Neuronal stem cell (in vitro differentiated cells): ENCODE results near the gene NUDT3.

Experiments used
- DNase-seq: peaks from one replicate; pipeline ENCODE4 v3.0.0-alpha.2; 2013; ENCODE audit warnings: low spot score
- H2AFZ ChIP-seq: one replicate; pipeline ENCODE4 v1.6.1; 2013; ENCODE audit warnings: mild to moderate bottlenecking, low read length, inconsistent platforms
- H2AK5ac ChIP-seq: 2 replicates; pipeline ENCODE4 v1.6.1; 2013; ENCODE audit warnings: low read depth, mild to moderate bottlenecking, inconsistent platforms, low read length, moderate library complexity, mixed read lengths
- H2BK120ac ChIP-seq: 2 replicates; pipeline ENCODE4 v1.6.1; 2013; ENCODE audit warnings: low read depth, mild to moderate bottlenecking, inconsistent platforms, low read length, moderate library complexity, mixed read lengths
- H2BK12ac ChIP-seq: one replicate; pipeline ENCODE4 v1.6.1; 2013; ENCODE audit warnings: low read length, inconsistent platforms
- H2BK15ac ChIP-seq: 2 replicates; pipeline ENCODE4 v1.6.1; 2013; ENCODE audit warnings: mild to moderate bottlenecking, low read length, inconsistent platforms, mixed read lengths
- H2BK5ac ChIP-seq: one replicate; pipeline ENCODE4 v1.6.1; 2013; ENCODE audit warnings: inconsistent platforms, mild to moderate bottlenecking, low read length, moderate library complexity
- H3K14ac ChIP-seq: one replicate; pipeline ENCODE4 v1.6.1; 2013; ENCODE audit warnings: low read length, inconsistent platforms
- H3K18ac ChIP-seq: 2 replicates; pipeline ENCODE4 v1.6.1; 2013; ENCODE audit warnings: low read length, inconsistent platforms
- H3K23ac ChIP-seq: 2 replicates; pipeline ENCODE4 v1.6.1; 2013; ENCODE audit warnings: low read depth, mild to moderate bottlenecking, mixed read lengths, low read length, inconsistent platforms; ENCODE audit not compliant: poor library complexity
- H3K27ac ChIP-seq: replicated peaks from 3 replicates; pipeline ENCODE4 v1.5.1; 2013; ENCODE audit warnings: low read length, inconsistent platforms
- H3K27me3 ChIP-seq, 3 experiments: 2 replicates each; pipeline ENCODE4 v1.6.1; 2013; ENCODE audit warnings: low read length in 3 of 3, mild to moderate bottlenecking in 2 of 3, inconsistent platforms in 1 of 3, low read depth in 1 of 3, mixed read lengths in 1 of 3, moderate library complexity in 1 of 3; ENCODE audit not compliant: control insufficient read depth in 3 of 3, insufficient read depth in 3 of 3
- H3K36me3 ChIP-seq, 2 donors: replicated peaks in 1 of 2; 2 replicates each; pipeline ENCODE4 v1.6.1; 2013; ENCODE audit warnings: low read length in 2 of 2; ENCODE audit not compliant: control insufficient read depth in 2 of 2, insufficient read depth in 2 of 2
- H3K4ac ChIP-seq: 2 replicates; pipeline ENCODE4 v1.6.1; 2013; ENCODE audit warnings: inconsistent platforms, mild to moderate bottlenecking, low read length, moderate library complexity
- H3K4me1 ChIP-seq, 2 donors: 1 replicate in 1 of 2; 2 replicates in 1 of 2; pipeline ENCODE4 v1.6.1; 2013; ENCODE audit warnings: low read length in 2 of 2, low read depth in 1 of 2; ENCODE audit not compliant: control insufficient read depth in 2 of 2, insufficient read depth in 1 of 2
- H3K4me2 ChIP-seq: one replicate; pipeline ENCODE4 v1.6.1; 2013; ENCODE audit warnings: mild to moderate bottlenecking, low read length, inconsistent platforms; ENCODE audit not compliant: insufficient read depth, poor library complexity, severe bottlenecking
- H3K4me3 ChIP-seq, 2 donors: 2 replicates each; pipeline ENCODE4 v1.5.1; 2013; ENCODE audit warnings: low read length in 2 of 2, mild to moderate bottlenecking in 2 of 2, inconsistent platforms in 1 of 2, moderate library complexity in 1 of 2
- H3K79me1 ChIP-seq: one replicate; pipeline ENCODE4 v1.6.1; 2013; ENCODE audit warnings: low read depth, mild to moderate bottlenecking, inconsistent platforms, low read length, moderate library complexity
- H3K9ac ChIP-seq: one replicate; pipeline ENCODE4 v1.6.1; 2013; ENCODE audit warnings: mild to moderate bottlenecking, low read depth, low read length, inconsistent platforms; ENCODE audit not compliant: poor library complexity
- H3K9me3 ChIP-seq, 2 donors: replicated peaks in 1 of 2; 2 replicates each; pipeline versions ENCODE3 to v1.6.1; 2013; ENCODE audit warnings: low read length in 2 of 2, mild to moderate bottlenecking in 2 of 2, inconsistent platforms in 1 of 2, low read depth in 1 of 2, mixed read lengths in 1 of 2, moderate library complexity in 1 of 2; ENCODE audit not compliant: control insufficient read depth in 2 of 2, insufficient read depth in 1 of 2
- H4K8ac ChIP-seq: one replicate; pipeline ENCODE4 v1.6.1; 2013; ENCODE audit warnings: low read depth, mild to moderate bottlenecking, inconsistent platforms, low read length, moderate library complexity
- H4K91ac ChIP-seq: one replicate; pipeline ENCODE4 v1.6.1; 2013; ENCODE audit warnings: low read length, low read depth, mild to moderate bottlenecking, inconsistent platforms; ENCODE audit not compliant: poor library complexity
- WGBS, 2 donors: extraction: QIAGEN DNeasy Blood & Tissue Kit; methylation state at CpG; one replicate each; pipeline ENCODE4 v1.1.7; 2013; ENCODE audit warnings: missing lambda C conversion rate in 2 of 2, mixed read lengths in 1 of 2; ENCODE audit not compliant: insufficient read length in 2 of 2, insufficient replicate concordance in 1 of 2; ENCODE audit errors: extremely low coverage in 2 of 2; 5-methylcytosine and 5-hydroxymethylcytosine counted together

NUDT3 gene

DNA sequence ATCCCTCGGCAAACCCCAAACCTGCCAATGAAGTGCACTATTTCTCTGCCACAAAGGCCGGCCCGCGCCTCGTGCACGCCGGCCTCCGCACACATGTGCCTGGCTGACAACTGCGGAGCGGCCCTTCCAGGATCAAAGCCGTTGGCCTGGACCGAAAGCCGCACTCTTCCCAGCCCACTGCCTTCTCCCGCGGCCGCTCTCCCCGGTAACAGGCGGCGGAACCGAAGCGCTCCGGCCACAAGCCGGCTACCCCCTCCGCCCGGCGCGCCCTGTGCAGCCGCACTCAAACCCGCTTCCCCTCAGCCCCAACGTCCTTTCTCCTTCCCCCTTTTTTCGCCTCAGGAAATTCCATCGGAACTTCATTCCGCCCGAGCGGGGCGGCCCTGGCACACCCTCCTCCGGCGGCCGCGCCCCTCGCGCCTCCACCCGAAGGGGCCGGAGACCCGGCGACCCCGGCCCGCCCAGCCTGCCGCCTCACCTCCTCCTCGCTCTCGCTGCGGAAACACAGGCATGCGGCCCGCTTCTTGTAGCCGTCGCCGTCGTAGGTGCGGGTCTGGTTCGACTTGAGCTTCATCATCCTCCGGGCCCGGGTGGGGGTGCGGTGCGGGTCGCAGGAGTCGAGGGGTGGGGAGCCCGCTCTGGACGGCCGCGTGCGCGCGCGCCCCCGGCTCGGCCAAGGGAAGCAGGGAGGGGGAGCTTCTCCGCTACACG is 528 bp downstream of the NUDT3 start:
- H3K23ac ChIP-seq = peak overlapping the region; percentile 98
- peak overlapping the region; percentile 98 for H3K18ac ChIP-seq
- peak overlapping the region; percentile 69 for H2BK120ac ChIP-seq
- DNase-seq = peak; percentile 62
- H3K9me3 ChIP-seq = peaks cover 0 to 6% of the 10 kb centered on the region in 2 donors
- H2BK5ac ChIP-seq = peak overlapping the region; percentile 72
- peak overlapping the region; percentile 96 for H2AFZ ChIP-seq
- peaks cover 0 to under 1% of the 10 kb centered on the region in 2 donors for H3K36me3 ChIP-seq
- no peaks in the 10 kb centered on the region for H3K27me3 ChIP-seq
- H3K9ac ChIP-seq = peak overlapping the region; percentile 98
- peak overlapping the region; percentile 84 for H3K27ac ChIP-seq
- no peak overlapping the region for H4K8ac ChIP-seq
- no CpG with 5 or more reads among the region's 78 CpGs for WGBS, 2 donors
- H2BK12ac ChIP-seq = peak overlapping the region; percentile 32
- peaks cover 2% of the 10 kb centered on the region for H3K79me1 ChIP-seq
- peaks cover 0 to 5% of the 10 kb centered on the region in 2 donors for H3K4me1 ChIP-seq
- peak overlapping the region; percentile 78 for H2AK5ac ChIP-seq
- peak overlapping the region; percentile 80 to 99 for H3K4me3 ChIP-seq
- peak overlapping the region; percentile 87 for H3K4me2 ChIP-seq
- H2BK15ac ChIP-seq = peak overlapping the region; percentile 88
- peak overlapping the region; percentile 100 for H3K14ac ChIP-seq
- H4K91ac ChIP-seq = no peak overlapping the region
- peak overlapping the region; percentile 66 for H3K4ac ChIP-seq

GRCh38 chr6:34391473-34391785 is 1.0 kb downstream of the NUDT3 start:
- Histone ChIP-seq H3K79me1 (peaks cover 2% of the 10 kb centered on the region), H3K36me3 (peaks cover 0 to 2% of the 10 kb centered on the region in 2 donors), H2BK15ac (no peak overlapping the region), H4K8ac (no peak overlapping the region), H3K4me2 (peak overlapping the region; percentile 87), H3K9me3 (peaks cover 0 to 4% of the 10 kb centered on the region in 2 donors), H2BK12ac (no peak overlapping the region), H3K9ac (no peak overlapping the region), H3K27ac (no peak overlapping the region), H3K23ac (peak overlapping the region; percentile 98), H2BK5ac (peak overlapping the region; percentile 72), H3K4me3 (peak overlapping the region; percentile 80 to 99), H3K18ac (no peak overlapping the region), H2AFZ (peak overlapping the region; percentile 96), H2BK120ac (no peak overlapping the region), H3K4me1 (peaks cover 0 to 8% of the 10 kb centered on the region in 2 donors), H3K14ac (no peak overlapping the region), H3K27me3 (no peaks in the 10 kb centered on the region), H4K91ac (no peak overlapping the region), H3K4ac (no peak overlapping the region), H2AK5ac (peak overlapping the region; percentile 78)
- no CpG with 5 or more reads among the region's 5 CpGs for WGBS, 2 donors
- no peak for DNase-seq

GRCh38 chr6:34390531-34391472 is 1.7 kb downstream of the NUDT3 start:
- Histone ChIP-seq H4K8ac (no peak overlapping the region), H3K4ac (no peak overlapping the region), H2AFZ (peak overlapping the region; percentile 96), H2BK12ac (no peak overlapping the region), H2BK15ac (no peak overlapping the region), H3K23ac (no peak overlapping the region), H4K91ac (no peak overlapping the region), H3K4me1 (peaks cover 0 to 8% of the 10 kb centered on the region in 2 donors), H3K4me3 (peak overlapping the region; percentile 74 to 80), H3K27me3 (no peaks in the 10 kb centered on the region), H2BK5ac (no peak overlapping the region), H3K36me3 (peaks cover 0 to 2% of the 10 kb centered on the region in 2 donors), H3K27ac (no peak overlapping the region), H3K9ac (no peak overlapping the region), H2AK5ac (no peak overlapping the region), H2BK120ac (no peak overlapping the region), H3K9me3 (no peaks in the 10 kb centered on the region), H3K79me1 (peaks cover 2% of the 10 kb centered on the region), H3K18ac (no peak overlapping the region), H3K4me2 (peak overlapping the region; percentile 30), H3K14ac (no peak overlapping the region)
- WGBS, 2 donors = no CpG with 5 or more reads among the region's 14 CpGs
- DNase-seq = no peak

- WGBS, 2 donors = no CpG with 5 or more reads among the region's 3 CpGs
- no peak overlapping the region for H2BK15ac ChIP-seq
These were observed 3.4 kb downstream of the NUDT3 start for GRCh38 chr6:34389034-34389433.

More at GRCh38 chr6:34389034-34389433, 3.4 kb downstream of the NUDT3 start:
- no peak overlapping the region for H4K91ac ChIP-seq
- H3K79me1 ChIP-seq = peaks cover 2% of the 10 kb centered on the region
- H3K14ac ChIP-seq = no peak overlapping the region
- no peak overlapping the region for H3K9ac ChIP-seq
- no peak overlapping the region for H2BK120ac ChIP-seq
- no peak for DNase-seq
- no peak overlapping the region for H3K4me3 ChIP-seq
- no peak overlapping the region for H4K8ac ChIP-seq
- no peak overlapping the region for H2AFZ ChIP-seq
- peaks cover 0 to 10% of the 10 kb centered on the region in 2 donors for H3K4me1 ChIP-seq
- H2AK5ac ChIP-seq = no peak overlapping the region
- H3K18ac ChIP-seq = no peak overlapping the region
- H3K9me3 ChIP-seq = no peaks in the 10 kb centered on the region
- H2BK5ac ChIP-seq = no peak overlapping the region
- H3K4ac ChIP-seq = no peak overlapping the region
- H3K4me2 ChIP-seq = no peak overlapping the region
- H3K36me3 ChIP-seq = peaks cover 0 to 2% of the 10 kb centered on the region in 2 donors
- H3K27me3 ChIP-seq = no peaks in the 10 kb centered on the region
- no peak overlapping the region for H3K23ac ChIP-seq
- no peak overlapping the region for H2BK12ac ChIP-seq
- H3K27ac ChIP-seq = no peak overlapping the region
